Measurements from ENCODE around the gene MAP3K19.

The MAP3K19 gene

DNA sequence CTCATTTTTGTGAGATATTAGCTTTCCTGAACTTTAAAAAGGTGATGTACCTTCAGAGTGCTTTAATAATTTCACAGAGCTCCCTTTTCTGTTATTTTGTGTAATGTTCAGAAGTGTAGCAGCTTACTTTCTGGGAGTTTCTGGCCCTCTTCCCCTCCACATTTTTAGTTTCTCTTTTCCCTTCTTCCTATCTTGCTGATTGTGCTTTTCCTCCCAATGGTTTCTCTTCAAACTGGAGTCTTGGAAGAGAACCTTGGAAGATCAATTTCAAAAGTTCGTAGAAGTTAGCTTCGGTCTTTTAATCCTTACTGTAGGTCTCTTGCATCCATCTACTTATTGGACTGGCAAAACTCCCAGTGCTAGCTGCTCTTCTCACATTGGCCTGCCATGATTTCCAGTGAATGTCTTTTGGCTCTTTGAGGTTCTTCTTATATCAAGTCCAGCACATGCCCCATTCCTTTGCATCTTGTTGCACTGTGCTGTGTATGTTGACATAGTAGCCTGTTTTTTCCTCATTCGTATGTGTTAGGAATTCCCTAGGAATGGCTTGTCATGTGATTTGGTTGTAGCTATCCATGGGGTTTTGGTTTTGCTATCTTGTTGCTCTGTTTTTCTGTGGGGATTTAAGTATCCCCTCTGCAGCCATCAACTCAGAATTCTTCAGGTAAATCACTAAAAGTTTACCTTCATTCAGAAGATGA lies 120.9 kb downstream of the MAP3K19 start:
- DNase-seq = no peak

DNA sequence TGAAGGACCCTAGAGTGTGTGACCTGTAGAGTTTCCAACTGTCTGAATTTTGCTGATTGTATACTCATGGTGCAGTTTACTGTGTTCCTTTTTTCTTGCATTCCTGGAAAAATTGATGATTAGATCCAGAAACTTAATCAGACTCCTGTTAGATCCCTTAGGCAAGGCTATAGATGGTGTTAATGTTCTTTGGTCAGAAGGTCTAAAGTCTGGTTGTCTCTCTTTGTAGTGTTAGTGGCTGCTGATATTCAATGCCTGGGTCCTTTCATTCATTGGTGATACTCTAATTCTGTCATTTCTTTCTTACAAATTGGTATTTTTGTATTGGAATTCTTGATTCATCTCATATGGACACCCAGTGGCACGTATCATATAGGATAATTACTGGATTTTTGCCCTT lies 122.3 kb downstream of the MAP3K19 start:
- no peak for DNase-seq

DNA sequence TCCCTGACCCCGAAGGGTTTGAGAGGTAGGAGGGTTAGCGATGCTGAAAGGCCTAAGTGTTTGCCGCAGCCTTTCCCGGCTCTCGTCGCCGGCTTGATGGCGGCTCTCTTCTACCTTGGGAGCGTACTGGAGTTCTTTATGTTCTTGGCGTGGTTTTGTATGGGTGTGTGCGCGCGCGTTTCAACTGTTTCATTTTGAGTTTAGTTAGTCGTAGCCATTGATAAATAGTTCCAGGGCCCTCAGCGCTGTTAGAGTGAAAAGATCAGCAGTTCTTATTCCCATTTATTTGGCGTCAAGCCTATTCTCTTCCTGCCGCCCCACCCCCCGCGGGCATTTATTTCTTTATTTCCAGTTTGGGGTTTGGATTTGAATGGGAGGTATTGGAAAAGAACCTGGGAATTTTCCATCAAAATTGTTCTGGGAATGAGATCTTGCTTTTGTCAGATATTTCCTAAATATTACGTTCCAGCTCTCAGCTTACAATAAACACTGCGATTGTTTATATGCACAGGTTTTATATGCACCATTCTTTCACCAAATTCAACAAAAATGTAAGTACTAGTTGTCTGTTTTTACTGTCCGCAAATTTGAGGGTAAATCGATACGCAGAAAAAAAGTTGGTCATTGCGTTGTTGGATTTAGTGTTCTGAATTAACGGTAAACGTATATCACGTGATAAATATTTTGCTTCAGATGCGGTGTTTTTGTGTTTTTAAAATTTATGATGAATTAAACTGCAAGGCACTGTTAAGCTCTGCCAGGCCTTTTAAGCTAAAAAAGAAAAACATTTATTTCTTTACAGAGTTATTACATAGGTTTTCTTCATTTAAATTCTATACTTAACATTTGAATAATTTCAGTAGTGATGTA lies 127.7 kb downstream of the MAP3K19 start:
- DNase-seq = no peak

DNA sequence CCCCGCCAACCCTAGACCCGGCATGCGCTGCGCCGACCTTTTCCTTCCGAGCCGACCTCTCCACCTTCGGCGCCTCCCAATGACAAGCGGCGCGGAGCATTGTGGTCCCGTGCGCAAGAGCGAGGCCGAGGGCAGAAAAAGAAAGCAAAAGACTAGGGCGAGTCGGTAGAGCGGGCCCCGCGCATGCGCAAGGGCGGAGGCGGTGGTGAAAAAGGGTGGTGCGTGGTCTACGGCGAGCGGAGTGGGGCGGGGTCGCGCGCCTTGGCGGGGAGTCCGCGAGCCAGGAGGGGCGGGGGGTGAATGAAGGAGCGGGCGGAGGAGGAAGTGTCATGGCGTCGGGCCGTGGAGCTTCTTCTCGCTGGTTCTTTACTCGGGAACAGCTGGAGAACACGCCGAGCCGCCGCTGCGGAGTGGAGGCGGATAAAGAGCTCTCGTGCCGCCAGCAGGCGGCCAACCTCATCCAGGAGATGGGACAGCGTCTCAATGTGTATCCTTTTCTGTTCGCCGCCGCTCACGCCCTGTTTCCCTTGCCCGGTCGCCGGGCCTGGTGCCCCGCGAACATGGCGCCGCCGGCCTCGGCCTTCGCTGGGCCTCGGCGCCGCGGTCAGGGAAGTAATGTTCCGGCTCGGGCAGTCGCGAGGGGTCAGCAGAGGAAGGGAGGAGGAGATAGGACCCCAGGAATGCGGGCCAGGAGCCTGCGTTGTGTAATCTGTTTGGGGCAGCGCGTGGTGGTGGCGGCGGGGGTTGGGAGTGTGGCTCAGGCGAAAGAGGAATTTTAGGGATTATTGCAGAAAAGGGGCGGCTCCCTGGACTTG lies 128.5 kb downstream of the MAP3K19 start, which contains the start of gene CCNT2:
CCNT2 (plus strand) TSS at position 297 of the 815 bp plus-strand sequence; CDS start at position 330, 33 bp downstream.
- DNase-seq = peak; percentile 83

DNA sequence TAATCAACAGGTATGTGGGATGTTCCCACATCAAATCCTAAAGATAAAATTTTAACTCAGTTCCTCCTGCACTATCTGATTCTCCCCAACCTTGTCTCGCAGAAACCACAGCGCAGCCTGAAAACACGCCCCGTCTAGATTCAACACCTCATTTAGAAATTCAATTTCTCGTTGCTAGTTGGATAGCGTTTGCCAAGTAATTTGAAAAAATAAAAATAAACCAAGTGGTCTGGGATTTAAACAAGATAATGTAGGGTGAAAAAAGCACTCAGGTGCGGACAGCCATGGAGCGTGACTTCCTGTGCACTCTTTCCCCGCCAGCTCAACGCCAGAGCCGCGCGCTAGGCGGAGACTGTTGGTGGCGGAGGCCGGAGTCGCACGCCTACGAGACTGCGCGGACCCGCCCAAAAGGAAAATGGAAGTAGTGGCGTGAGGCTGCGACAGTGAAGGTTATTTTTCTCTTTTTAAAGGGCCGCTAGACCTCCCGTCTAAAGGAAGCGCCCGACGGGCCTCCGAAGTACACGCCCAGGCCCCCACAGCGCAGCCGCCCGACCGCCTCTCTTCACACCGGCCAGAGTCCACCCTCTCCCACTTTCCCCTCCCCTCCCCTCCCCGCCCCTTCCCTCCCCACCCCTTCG lies 129.2 kb downstream of the MAP3K19 start:
- no peak for DNase-seq

DNA sequence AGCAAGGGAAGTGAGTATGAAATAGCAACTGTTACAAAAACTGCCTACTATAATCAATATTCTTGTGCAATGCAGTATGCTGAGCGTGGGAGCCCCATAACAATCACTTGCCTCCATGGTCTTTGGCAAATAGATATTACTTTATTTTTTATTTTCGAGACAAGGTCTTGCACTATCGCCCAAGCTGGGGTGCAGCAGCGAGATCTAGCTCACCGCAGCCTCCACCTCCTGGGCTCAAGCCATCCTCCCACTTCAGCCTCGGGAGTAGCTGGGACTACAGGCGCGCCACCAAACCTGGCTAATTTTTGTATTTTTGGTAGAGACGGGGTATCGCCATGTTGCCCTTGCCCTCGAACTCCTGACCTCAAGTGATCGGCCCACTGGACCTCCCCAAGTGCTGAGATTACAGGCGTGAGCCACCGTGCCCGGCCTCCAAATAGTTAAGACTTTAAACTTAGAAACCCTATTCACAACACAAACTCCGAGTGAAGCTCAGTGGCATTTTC lies 129.8 kb downstream of the MAP3K19 start:
- DNase-seq = no peak
